ENCODE results near the gene ACOX2.

The ACOX2 gene

GRCh38 chr3:58564054-58564453 lies 27.1 kb upstream of the ACOX2 start:
- H3K36me3 ChIP-seq (ENCODE audit: control insufficient read depth, insufficient read depth, low read length) = no peaks in the 10 kb centered on the region
- no peak overlapping the region for H3K9ac ChIP-seq (ENCODE audit: low read length)
- no peak overlapping the region for H3K27ac ChIP-seq (ENCODE audit: low read depth, low read length)
- H3K4me1 ChIP-seq (ENCODE audit: control insufficient read depth, insufficient read depth, low read length) = no peaks in the 10 kb centered on the region
- H3K4me3 ChIP-seq (ENCODE audit: low read length) = no peak overlapping the region
- peaks cover 1% of the 10 kb centered on the region for H3K27me3 ChIP-seq (ENCODE audit: control insufficient read depth, insufficient read depth, low read length)

- no peaks in the 10 kb centered on the region for H3K4me1 ChIP-seq (ENCODE audit: control insufficient read depth, insufficient read depth, low read length)
- no peak overlapping the region for H3K9ac ChIP-seq (ENCODE audit: low read length)
- no peaks in the 10 kb centered on the region for H3K36me3 ChIP-seq (ENCODE audit: control insufficient read depth, insufficient read depth, low read length)
- no peak overlapping the region for H3K27ac ChIP-seq (ENCODE audit: low read depth, low read length)
- H3K27me3 ChIP-seq (ENCODE audit: control insufficient read depth, insufficient read depth, low read length) = no peaks in the 10 kb centered on the region
- no peak overlapping the region for H3K4me3 ChIP-seq (ENCODE audit: low read length)
Observed at GRCh38 chr3:58563386-58564035, 26.5 kb upstream of the ACOX2 start.

- H3K4me1 ChIP-seq (ENCODE audit: control insufficient read depth, insufficient read depth, low read length) = no peaks in the 10 kb centered on the region
- no peak overlapping the region for H3K27ac ChIP-seq (ENCODE audit: low read depth, low read length)
- no peak overlapping the region for H3K9ac ChIP-seq (ENCODE audit: low read length)
- H3K36me3 ChIP-seq (ENCODE audit: control insufficient read depth, insufficient read depth, low read length) = no peaks in the 10 kb centered on the region
- no peaks in the 10 kb centered on the region for H3K27me3 ChIP-seq (ENCODE audit: control insufficient read depth, insufficient read depth, low read length)
- H3K4me3 ChIP-seq (ENCODE audit: low read length) = no peak overlapping the region
Observed at GRCh38 chr3:58562498-58562897, 25.5 kb upstream of the ACOX2 start.

- no peaks in the 10 kb centered on the region for H3K36me3 ChIP-seq (ENCODE audit: control insufficient read depth, insufficient read depth, low read length)
- H3K27ac ChIP-seq (ENCODE audit: low read depth, low read length) = no peak overlapping the region
- H3K4me1 ChIP-seq (ENCODE audit: control insufficient read depth, insufficient read depth, low read length) = no peaks in the 10 kb centered on the region
- H3K9ac ChIP-seq (ENCODE audit: low read length) = no peak overlapping the region
- no peak overlapping the region for H3K4me3 ChIP-seq (ENCODE audit: low read length)
- no peaks in the 10 kb centered on the region for H3K27me3 ChIP-seq (ENCODE audit: control insufficient read depth, insufficient read depth, low read length)
Observed at GRCh38 chr3:58560771-58561311, 23.9 kb upstream of the ACOX2 start.

GRCh38 chr3:58559586-58559985 lies 22.6 kb upstream of the ACOX2 start:
- Histone ChIP-seq H3K4me3 (ENCODE audit: low read length) (no peak overlapping the region), H3K36me3 (ENCODE audit: control insufficient read depth, insufficient read depth, low read length) (no peaks in the 10 kb centered on the region), H3K9ac (ENCODE audit: low read length) (no peak overlapping the region), H3K27me3 (ENCODE audit: control insufficient read depth, insufficient read depth, low read length) (no peaks in the 10 kb centered on the region), H3K27ac (ENCODE audit: low read depth, low read length) (no peak overlapping the region), H3K4me1 (ENCODE audit: control insufficient read depth, insufficient read depth, low read length) (no peaks in the 10 kb centered on the region)

GRCh38 chr3:58557491-58557890 lies 20.5 kb upstream of the ACOX2 start:
- no peaks in the 10 kb centered on the region for H3K4me1 ChIP-seq (ENCODE audit: control insufficient read depth, insufficient read depth, low read length)
- no peaks in the 10 kb centered on the region for H3K36me3 ChIP-seq (ENCODE audit: control insufficient read depth, insufficient read depth, low read length)
- H3K9ac ChIP-seq (ENCODE audit: low read length) = no peak overlapping the region
- no peak overlapping the region for H3K27ac ChIP-seq (ENCODE audit: low read depth, low read length)
- no peak overlapping the region for H3K4me3 ChIP-seq (ENCODE audit: low read length)
- no peaks in the 10 kb centered on the region for H3K27me3 ChIP-seq (ENCODE audit: control insufficient read depth, insufficient read depth, low read length)

GRCh38 chr3:58556761-58557221 lies 19.8 kb upstream of the ACOX2 start:
- Histone ChIP-seq H3K27me3 (ENCODE audit: control insufficient read depth, insufficient read depth, low read length) (no peaks in the 10 kb centered on the region), H3K4me3 (ENCODE audit: low read length) (no peak overlapping the region), H3K36me3 (ENCODE audit: control insufficient read depth, insufficient read depth, low read length) (no peaks in the 10 kb centered on the region), H3K9ac (ENCODE audit: low read length) (no peak overlapping the region), H3K27ac (ENCODE audit: low read depth, low read length) (no peak overlapping the region), H3K4me1 (ENCODE audit: control insufficient read depth, insufficient read depth, low read length) (no peaks in the 10 kb centered on the region)

- Histone ChIP-seq H3K9ac (ENCODE audit: low read length) (no peak overlapping the region), H3K27ac (ENCODE audit: low read depth, low read length) (no peak overlapping the region), H3K36me3 (ENCODE audit: control insufficient read depth, insufficient read depth, low read length) (no peaks in the 10 kb centered on the region), H3K27me3 (ENCODE audit: control insufficient read depth, insufficient read depth, low read length) (no peaks in the 10 kb centered on the region), H3K4me3 (ENCODE audit: low read length) (no peak overlapping the region), H3K4me1 (ENCODE audit: control insufficient read depth, insufficient read depth, low read length) (no peaks in the 10 kb centered on the region)
Observed at GRCh38 chr3:58556001-58556400, 19.0 kb upstream of the ACOX2 start.

- Histone ChIP-seq H3K9ac (ENCODE audit: low read length) (no peak overlapping the region), H3K4me3 (ENCODE audit: low read length) (no peak overlapping the region), H3K4me1 (ENCODE audit: control insufficient read depth, insufficient read depth, low read length) (no peaks in the 10 kb centered on the region), H3K27ac (ENCODE audit: low read depth, low read length) (no peak overlapping the region), H3K27me3 (ENCODE audit: control insufficient read depth, insufficient read depth, low read length) (no peaks in the 10 kb centered on the region), H3K36me3 (ENCODE audit: control insufficient read depth, insufficient read depth, low read length) (no peaks in the 10 kb centered on the region)
Observed at GRCh38 chr3:58555203-58555602, 18.2 kb upstream of the ACOX2 start.

- no peak overlapping the region for H3K27ac ChIP-seq (ENCODE audit: low read depth, low read length)
- no peaks in the 10 kb centered on the region for H3K4me1 ChIP-seq (ENCODE audit: control insufficient read depth, insufficient read depth, low read length)
- H3K27me3 ChIP-seq (ENCODE audit: control insufficient read depth, insufficient read depth, low read length) = no peaks in the 10 kb centered on the region
- H3K9ac ChIP-seq (ENCODE audit: low read length) = no peak overlapping the region
- H3K4me3 ChIP-seq (ENCODE audit: low read length) = no peak overlapping the region
- H3K36me3 ChIP-seq (ENCODE audit: control insufficient read depth, insufficient read depth, low read length) = no peaks in the 10 kb centered on the region
Observed at GRCh38 chr3:58553003-58553402, 16.0 kb upstream of the ACOX2 start.

- H3K4me3 ChIP-seq (ENCODE audit: low read length) = no peak overlapping the region
- H3K4me1 ChIP-seq (ENCODE audit: control insufficient read depth, insufficient read depth, low read length) = no peaks in the 10 kb centered on the region
- no peaks in the 10 kb centered on the region for H3K36me3 ChIP-seq (ENCODE audit: control insufficient read depth, insufficient read depth, low read length)
- no peak overlapping the region for H3K9ac ChIP-seq (ENCODE audit: low read length)
- no peak overlapping the region for H3K27ac ChIP-seq (ENCODE audit: low read depth, low read length)
- no peaks in the 10 kb centered on the region for H3K27me3 ChIP-seq (ENCODE audit: control insufficient read depth, insufficient read depth, low read length)
Observed at GRCh38 chr3:58551636-58552180, 14.7 kb upstream of the ACOX2 start.

- Histone ChIP-seq H3K4me3 (ENCODE audit: low read length) (no peak overlapping the region), H3K36me3 (ENCODE audit: control insufficient read depth, insufficient read depth, low read length) (no peaks in the 10 kb centered on the region), H3K9ac (ENCODE audit: low read length) (no peak overlapping the region), H3K4me1 (ENCODE audit: control insufficient read depth, insufficient read depth, low read length) (no peaks in the 10 kb centered on the region), H3K27me3 (ENCODE audit: control insufficient read depth, insufficient read depth, low read length) (no peaks in the 10 kb centered on the region), H3K27ac (ENCODE audit: low read depth, low read length) (no peak overlapping the region)
Observed at GRCh38 chr3:58544541-58544940, 7.6 kb upstream of the ACOX2 start.
